ENCODE data around the gene ATG5.

The ATG5 gene

DNA sequence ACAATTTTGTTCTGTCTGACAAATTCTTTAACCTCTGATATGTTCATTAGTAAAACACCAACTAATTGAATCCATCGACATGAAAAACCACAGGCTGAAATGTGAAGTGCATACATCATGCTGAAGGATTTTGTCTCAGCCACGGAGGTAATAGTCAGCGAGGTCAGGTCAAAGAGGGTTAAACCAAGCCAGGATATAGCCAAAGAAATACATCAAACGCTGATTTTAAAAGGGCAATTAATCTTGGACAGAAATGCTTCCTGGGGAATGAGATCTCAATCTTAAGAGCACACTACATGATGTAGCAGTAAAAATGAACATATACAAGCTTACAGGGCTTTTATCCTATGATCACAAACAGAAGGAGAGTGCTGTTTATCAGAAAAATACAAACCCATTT is 132.7 kb downstream of the ATG5 start:
- Histone ChIP-seq H3K4me1 (ENCODE audit: insufficient read depth, low read length) (no peaks in the 10 kb centered on the region), H3K36me3 (ENCODE audit: insufficient read depth, low read length) (peaks cover 2% of the 10 kb centered on the region), H3K4me3 (ENCODE audit: low read length) (no peak overlapping the region), H3K27me3 (ENCODE audit: insufficient read depth, low read length) (no peaks in the 10 kb centered on the region), H3K9me3 (ENCODE audit: low read length) (no peaks in the 10 kb centered on the region), H2AFZ (ENCODE audit: low read depth, low read length) (no peak overlapping the region)

DNA sequence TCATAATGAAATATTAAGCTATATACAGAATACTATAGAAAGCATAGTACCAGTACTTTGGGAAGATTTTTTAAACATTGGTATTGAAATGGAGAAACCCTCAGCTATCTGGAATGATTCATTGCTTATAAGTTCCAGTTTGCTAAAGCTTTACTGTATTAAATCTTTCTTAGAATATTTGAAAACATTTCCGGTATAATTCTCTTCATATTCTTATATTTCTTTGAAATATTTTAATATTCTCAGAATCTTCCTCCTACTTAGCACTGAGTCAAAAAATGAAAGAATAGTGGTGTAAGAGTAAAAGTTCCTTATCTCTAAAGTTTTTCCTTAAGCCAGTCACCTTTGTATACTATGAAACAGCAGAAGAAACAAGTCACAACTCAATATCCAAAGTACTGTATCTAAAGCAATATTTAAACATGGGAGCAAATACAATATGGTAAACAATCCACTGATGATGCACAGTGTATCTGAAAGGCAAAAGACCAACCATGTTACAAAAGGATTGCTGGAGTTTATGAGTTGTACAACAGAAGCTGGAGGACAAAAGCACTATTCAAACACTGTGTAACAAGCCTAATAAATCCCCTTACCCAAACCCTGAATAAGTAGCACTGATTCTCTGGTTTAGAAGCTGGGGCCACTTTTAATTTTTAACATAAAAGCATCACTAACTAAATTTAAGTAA is 137.3 kb downstream of the ATG5 start:
- H3K4me1 ChIP-seq (ENCODE audit: insufficient read depth, low read length): no peaks in the 10 kb centered on the region
- peaks cover 3% of the 10 kb centered on the region for H3K36me3 ChIP-seq (ENCODE audit: insufficient read depth, low read length)
- H3K9me3 ChIP-seq (ENCODE audit: low read length): no peaks in the 10 kb centered on the region
- no peaks in the 10 kb centered on the region for H3K27me3 ChIP-seq (ENCODE audit: insufficient read depth, low read length)
- H3K4me3 ChIP-seq (ENCODE audit: low read length): no peak overlapping the region
- no peak overlapping the region for H2AFZ ChIP-seq (ENCODE audit: low read depth, low read length)

DNA sequence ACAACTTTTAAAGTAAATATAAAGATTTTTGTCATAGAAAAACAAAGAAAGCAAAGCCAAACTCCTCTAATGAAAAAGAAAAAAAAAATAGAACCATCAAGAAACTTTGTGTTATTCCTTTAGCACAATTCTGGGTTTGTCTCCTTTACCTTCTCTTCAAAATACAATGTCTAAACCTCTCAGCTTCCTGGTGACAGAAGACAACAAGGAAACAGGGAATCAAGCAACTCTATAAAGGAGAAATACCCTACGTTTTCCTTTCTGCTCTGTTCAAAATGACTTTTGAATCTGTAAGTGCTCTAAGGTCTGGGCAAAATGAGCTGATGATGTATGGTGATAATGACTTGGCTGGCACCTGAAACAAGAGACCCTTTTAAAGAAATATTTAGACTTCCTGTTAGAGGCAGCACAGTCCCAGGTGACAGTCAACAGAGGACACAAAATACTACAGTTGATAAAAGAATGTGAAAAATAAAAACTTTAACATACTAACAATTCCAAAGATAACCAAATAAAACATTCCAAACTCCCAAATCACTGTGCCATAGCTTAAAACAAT is 138.1 kb downstream of the ATG5 start:
- no peaks in the 10 kb centered on the region for H3K9me3 ChIP-seq (ENCODE audit: low read length)
- peaks cover 3% of the 10 kb centered on the region for H3K36me3 ChIP-seq (ENCODE audit: insufficient read depth, low read length)
- no peak overlapping the region for H3K4me3 ChIP-seq (ENCODE audit: low read length)
- no peak overlapping the region for H2AFZ ChIP-seq (ENCODE audit: low read depth, low read length)
- H3K4me1 ChIP-seq (ENCODE audit: insufficient read depth, low read length): no peaks in the 10 kb centered on the region
- no peaks in the 10 kb centered on the region for H3K27me3 ChIP-seq (ENCODE audit: insufficient read depth, low read length)

DNA sequence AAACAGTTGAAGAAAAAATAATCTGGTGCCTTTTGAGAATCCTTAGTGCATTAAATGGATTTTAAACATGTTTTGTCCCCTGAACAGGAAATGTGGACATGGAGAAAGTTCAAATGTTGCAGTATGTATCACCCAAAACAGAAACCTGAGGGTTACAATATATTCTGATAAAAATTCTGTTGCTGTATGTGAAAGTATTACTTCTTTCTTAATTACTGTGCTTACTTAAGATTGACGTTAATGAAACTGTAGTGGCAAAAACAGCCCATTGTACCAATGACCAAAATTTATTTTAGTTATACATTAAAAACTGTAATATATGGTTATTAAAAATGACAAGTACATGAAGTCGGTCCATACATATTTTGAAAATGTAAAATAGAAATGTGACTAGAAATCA is 138.8 kb downstream of the ATG5 start:
- no peaks in the 10 kb centered on the region for H3K27me3 ChIP-seq (ENCODE audit: insufficient read depth, low read length)
- no peak overlapping the region for H2AFZ ChIP-seq (ENCODE audit: low read depth, low read length)
- peaks cover 3% of the 10 kb centered on the region for H3K36me3 ChIP-seq (ENCODE audit: insufficient read depth, low read length)
- H3K4me1 ChIP-seq (ENCODE audit: insufficient read depth, low read length): no peaks in the 10 kb centered on the region
- no peak overlapping the region for H3K4me3 ChIP-seq (ENCODE audit: low read length)
- H3K9me3 ChIP-seq (ENCODE audit: low read length): no peaks in the 10 kb centered on the region

DNA sequence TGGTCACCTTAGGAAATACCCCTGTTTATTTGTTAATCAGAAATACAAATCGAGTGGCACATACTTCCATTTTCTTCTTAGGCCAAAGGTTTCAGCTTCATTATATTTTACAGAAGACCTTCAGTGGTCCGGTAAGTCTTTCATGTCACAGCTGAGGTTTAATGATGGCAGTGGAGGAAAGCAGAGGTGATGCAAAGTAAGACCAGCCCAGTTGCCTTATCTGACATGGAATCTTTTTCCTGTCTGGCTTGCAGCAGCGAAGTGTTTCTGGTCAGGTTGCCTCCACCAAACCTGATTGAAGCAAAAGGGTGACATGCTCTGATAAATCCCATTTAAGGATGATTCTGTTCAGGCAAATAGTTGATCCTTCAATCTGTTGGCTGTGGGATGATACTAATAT is 139.4 kb downstream of the ATG5 start:
- peaks cover 3% of the 10 kb centered on the region for H3K36me3 ChIP-seq (ENCODE audit: insufficient read depth, low read length)
- no peaks in the 10 kb centered on the region for H3K27me3 ChIP-seq (ENCODE audit: insufficient read depth, low read length)
- no peaks in the 10 kb centered on the region for H3K4me1 ChIP-seq (ENCODE audit: insufficient read depth, low read length)
- H3K9me3 ChIP-seq (ENCODE audit: low read length): no peaks in the 10 kb centered on the region
- H2AFZ ChIP-seq (ENCODE audit: low read depth, low read length): no peak overlapping the region
- no peak overlapping the region for H3K4me3 ChIP-seq (ENCODE audit: low read length)

DNA sequence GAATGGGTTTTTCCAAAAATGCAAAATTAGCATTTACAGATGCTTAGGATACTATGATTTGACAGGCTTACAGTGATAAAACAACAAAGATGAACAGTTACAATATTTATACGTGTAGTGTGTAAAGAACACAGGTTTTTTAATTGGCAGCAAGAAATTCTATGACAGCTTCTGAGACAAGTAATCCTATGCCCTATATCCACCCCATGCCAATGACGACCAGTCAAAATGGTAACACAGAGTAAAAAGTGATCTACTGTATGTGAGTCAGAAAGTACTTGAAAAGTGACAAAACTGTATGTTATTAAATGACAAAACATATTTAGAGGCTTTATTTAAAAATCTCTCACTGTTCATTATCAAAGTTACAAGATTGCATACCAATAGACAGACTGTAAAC is 139.9 kb downstream of the ATG5 start:
- Histone ChIP-seq H3K9me3 (ENCODE audit: low read length) (no peaks in the 10 kb centered on the region), H3K4me3 (ENCODE audit: low read length) (no peak overlapping the region), H3K36me3 (ENCODE audit: insufficient read depth, low read length) (peaks cover 3% of the 10 kb centered on the region), H3K27me3 (ENCODE audit: insufficient read depth, low read length) (no peaks in the 10 kb centered on the region), H3K4me1 (ENCODE audit: insufficient read depth, low read length) (no peaks in the 10 kb centered on the region), H2AFZ (ENCODE audit: low read depth, low read length) (no peak overlapping the region)

DNA sequence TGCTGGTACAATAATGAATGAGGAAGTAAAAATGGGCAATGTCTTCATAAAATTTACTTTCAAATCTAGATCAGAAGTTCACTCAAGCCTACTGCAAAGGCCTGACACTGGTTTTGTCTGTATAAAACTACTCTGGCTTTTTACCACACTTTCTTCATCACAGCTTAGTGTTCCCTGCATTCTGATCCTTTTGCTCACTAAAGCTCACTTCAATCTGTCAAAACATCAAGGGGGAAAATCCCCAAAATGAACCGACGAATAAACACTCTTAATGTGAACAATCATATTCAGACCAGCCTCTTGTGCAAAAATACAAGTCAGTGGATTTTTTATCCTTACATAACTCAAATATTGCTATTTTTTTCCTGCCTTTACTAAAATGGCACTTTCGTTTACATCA is 140.9 kb downstream of the ATG5 start:
- Histone ChIP-seq H2AFZ (ENCODE audit: low read depth, low read length) (no peak overlapping the region), H3K4me1 (ENCODE audit: insufficient read depth, low read length) (no peaks in the 10 kb centered on the region), H3K9me3 (ENCODE audit: low read length) (no peaks in the 10 kb centered on the region), H3K36me3 (ENCODE audit: insufficient read depth, low read length) (peaks cover 3% of the 10 kb centered on the region), H3K27me3 (ENCODE audit: insufficient read depth, low read length) (no peaks in the 10 kb centered on the region), H3K4me3 (ENCODE audit: low read length) (no peak overlapping the region)

DNA sequence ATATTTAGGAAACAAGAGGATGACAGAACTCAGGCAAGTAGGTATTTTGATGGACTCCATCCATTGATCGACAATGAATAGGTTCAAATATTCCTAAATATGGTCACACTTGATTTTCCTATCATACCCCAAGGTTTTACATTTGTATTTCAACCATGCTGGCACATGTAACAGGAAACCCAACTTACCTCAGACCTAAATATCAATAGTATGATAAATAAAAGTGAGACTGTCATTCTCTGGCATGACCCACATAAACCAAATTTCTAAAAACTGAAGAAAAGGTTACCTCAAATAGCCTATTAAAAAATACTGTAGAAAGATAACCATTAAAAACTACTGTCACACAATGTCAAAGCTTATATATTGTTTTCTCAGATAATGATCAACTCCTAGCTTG is 142.1 kb downstream of the ATG5 start:
- Histone ChIP-seq H3K36me3 (ENCODE audit: insufficient read depth, low read length) (peaks cover 3% of the 10 kb centered on the region), H2AFZ (ENCODE audit: low read depth, low read length) (no peak overlapping the region), H3K4me3 (ENCODE audit: low read length) (no peak overlapping the region), H3K9me3 (ENCODE audit: low read length) (no peaks in the 10 kb centered on the region), H3K4me1 (ENCODE audit: insufficient read depth, low read length) (no peaks in the 10 kb centered on the region), H3K27me3 (ENCODE audit: insufficient read depth, low read length) (no peaks in the 10 kb centered on the region)

DNA sequence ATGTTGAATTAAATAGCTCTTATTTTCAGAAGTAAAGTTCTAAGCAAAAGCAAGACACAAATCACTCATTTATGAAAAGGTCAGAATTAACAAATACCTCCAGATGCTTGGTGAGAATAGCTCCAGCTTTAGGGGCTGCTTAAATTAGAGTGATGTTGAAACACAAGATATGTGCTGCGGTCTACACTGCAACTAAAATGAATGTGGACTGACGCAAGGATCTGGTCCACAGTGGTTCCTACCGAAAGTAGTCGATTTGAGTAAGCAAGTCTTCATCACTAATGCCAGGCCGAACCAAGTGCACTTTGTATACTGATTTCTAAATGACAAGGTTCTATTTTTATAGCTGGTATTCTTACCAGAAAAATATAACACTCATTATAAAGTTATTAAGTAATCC is 143.1 kb downstream of the ATG5 start:
- H3K36me3 ChIP-seq (ENCODE audit: insufficient read depth, low read length): peaks cover 3% of the 10 kb centered on the region
- no peaks in the 10 kb centered on the region for H3K9me3 ChIP-seq (ENCODE audit: low read length)
- H2AFZ ChIP-seq (ENCODE audit: low read depth, low read length): no peak overlapping the region
- no peak overlapping the region for H3K4me3 ChIP-seq (ENCODE audit: low read length)
- H3K4me1 ChIP-seq (ENCODE audit: insufficient read depth, low read length): no peaks in the 10 kb centered on the region
- no peaks in the 10 kb centered on the region for H3K27me3 ChIP-seq (ENCODE audit: insufficient read depth, low read length)

DNA sequence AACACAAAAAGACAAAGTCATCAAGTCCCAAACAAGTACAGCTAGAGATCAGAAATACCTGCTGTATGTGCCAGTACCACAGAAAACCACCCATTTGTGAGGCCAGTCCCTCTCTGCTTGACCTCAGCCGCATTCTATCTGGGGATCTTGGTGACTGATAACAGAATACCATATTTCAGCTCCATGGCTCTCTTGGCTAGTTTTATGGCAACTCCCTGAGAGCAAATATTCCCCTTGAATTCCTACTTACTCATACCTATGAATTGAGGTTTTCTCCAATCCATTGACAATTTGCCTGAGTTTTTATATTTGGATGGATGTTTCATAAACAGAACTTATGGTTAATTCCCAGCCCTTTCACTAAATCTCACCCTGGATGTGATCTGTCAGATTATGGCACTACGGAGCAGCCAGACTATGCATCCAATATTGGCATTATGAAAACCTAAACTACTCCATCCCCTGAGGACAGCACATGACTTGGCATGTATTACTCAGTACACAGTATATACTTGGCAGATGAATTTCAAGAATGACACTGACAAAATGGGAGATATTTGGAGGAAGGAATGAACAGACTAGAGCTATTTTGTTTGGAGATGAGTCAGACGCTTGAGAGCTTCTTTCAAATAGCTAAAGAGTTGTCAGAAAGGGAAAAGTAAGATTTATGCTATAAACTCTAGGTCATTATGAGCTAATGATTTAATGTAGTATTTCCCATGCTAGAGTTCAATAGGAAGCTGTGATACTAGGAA is 143.7 kb downstream of the ATG5 start:
- no peak overlapping the region for H2AFZ ChIP-seq (ENCODE audit: low read depth, low read length)
- H3K4me1 ChIP-seq (ENCODE audit: insufficient read depth, low read length): no peaks in the 10 kb centered on the region
- H3K9me3 ChIP-seq (ENCODE audit: low read length): no peaks in the 10 kb centered on the region
- peaks cover 3% of the 10 kb centered on the region for H3K36me3 ChIP-seq (ENCODE audit: insufficient read depth, low read length)
- H3K4me3 ChIP-seq (ENCODE audit: low read length): no peak overlapping the region
- H3K27me3 ChIP-seq (ENCODE audit: insufficient read depth, low read length): no peaks in the 10 kb centered on the region

DNA sequence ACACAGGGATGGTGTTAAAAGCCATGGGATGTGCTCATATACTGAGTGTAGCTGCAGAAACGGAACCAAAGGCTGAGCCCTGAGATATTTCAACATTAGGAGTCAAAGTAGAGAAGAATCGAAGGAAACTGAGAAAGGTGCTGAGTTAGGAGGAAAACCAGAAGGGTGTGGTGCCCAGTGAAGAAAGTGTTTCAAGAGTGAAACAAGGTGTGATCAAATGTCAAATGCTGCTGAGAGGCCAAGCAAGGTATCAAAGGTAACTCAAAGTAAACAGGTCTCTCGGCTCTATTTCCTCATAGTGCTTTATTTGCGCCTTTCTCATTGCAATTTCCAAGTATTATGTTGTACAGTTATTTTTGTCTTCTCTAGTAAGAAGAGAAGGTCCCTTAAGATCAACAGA is 145.4 kb downstream of the ATG5 start:
- H3K4me3 ChIP-seq (ENCODE audit: low read length): no peak overlapping the region
- H3K9me3 ChIP-seq (ENCODE audit: low read length): no peaks in the 10 kb centered on the region
- no peaks in the 10 kb centered on the region for H3K4me1 ChIP-seq (ENCODE audit: insufficient read depth, low read length)
- no peaks in the 10 kb centered on the region for H3K27me3 ChIP-seq (ENCODE audit: insufficient read depth, low read length)
- H2AFZ ChIP-seq (ENCODE audit: low read depth, low read length): no peak overlapping the region
- H3K36me3 ChIP-seq (ENCODE audit: insufficient read depth, low read length): no peaks in the 10 kb centered on the region

DNA sequence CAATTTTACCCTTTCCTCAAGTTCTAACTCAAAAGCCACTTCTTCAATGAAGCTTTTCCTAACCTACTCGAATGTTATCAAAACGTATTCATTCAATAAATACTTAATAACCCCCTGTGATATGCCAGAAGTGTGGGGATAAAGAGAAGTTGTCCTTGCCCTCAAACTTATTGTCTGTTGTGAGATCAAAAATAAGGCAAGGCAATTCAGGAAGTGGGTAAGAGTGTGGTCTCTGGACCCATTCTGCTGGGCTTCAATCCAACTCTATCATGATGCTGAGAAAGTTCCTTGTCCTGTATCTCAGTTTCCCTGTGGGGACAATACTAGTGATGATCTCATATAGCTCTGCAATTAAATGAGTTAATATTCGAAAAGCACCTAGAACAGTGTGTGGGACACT is 146.7 kb downstream of the ATG5 start:
- H3K36me3 ChIP-seq (ENCODE audit: insufficient read depth, low read length): no peaks in the 10 kb centered on the region
- H2AFZ ChIP-seq (ENCODE audit: low read depth, low read length): no peak overlapping the region
- no peaks in the 10 kb centered on the region for H3K9me3 ChIP-seq (ENCODE audit: low read length)
- no peaks in the 10 kb centered on the region for H3K27me3 ChIP-seq (ENCODE audit: insufficient read depth, low read length)
- no peaks in the 10 kb centered on the region for H3K4me1 ChIP-seq (ENCODE audit: insufficient read depth, low read length)
- no peak overlapping the region for H3K4me3 ChIP-seq (ENCODE audit: low read length)

DNA sequence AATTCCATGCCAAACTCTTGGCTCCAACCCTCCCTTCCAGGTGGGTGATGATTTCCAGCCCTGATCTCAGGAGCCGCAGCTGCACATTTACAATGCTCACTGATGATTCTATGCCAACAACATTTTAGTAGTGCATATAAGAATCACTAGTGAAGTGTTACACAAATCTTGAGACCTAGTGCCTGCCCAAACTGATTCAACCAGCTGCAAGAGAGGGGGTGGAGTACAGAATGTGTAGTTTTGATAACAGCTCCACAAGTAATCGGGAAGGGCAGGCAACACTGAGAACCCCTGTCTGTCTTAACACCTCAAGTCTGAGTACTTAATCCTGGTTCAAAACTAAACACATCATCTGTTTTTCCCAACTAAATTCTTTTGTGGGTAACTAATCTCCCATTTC is 147.8 kb downstream of the ATG5 start:
- no peak overlapping the region for H2AFZ ChIP-seq (ENCODE audit: low read depth, low read length)
- H3K36me3 ChIP-seq (ENCODE audit: insufficient read depth, low read length): no peaks in the 10 kb centered on the region
- H3K4me1 ChIP-seq (ENCODE audit: insufficient read depth, low read length): no peaks in the 10 kb centered on the region
- no peak overlapping the region for H3K4me3 ChIP-seq (ENCODE audit: low read length)
- no peaks in the 10 kb centered on the region for H3K9me3 ChIP-seq (ENCODE audit: low read length)
- H3K27me3 ChIP-seq (ENCODE audit: insufficient read depth, low read length): no peaks in the 10 kb centered on the region
